ENCODE measurements around the gene TMEM256.

TMEM256 gene

DNA sequence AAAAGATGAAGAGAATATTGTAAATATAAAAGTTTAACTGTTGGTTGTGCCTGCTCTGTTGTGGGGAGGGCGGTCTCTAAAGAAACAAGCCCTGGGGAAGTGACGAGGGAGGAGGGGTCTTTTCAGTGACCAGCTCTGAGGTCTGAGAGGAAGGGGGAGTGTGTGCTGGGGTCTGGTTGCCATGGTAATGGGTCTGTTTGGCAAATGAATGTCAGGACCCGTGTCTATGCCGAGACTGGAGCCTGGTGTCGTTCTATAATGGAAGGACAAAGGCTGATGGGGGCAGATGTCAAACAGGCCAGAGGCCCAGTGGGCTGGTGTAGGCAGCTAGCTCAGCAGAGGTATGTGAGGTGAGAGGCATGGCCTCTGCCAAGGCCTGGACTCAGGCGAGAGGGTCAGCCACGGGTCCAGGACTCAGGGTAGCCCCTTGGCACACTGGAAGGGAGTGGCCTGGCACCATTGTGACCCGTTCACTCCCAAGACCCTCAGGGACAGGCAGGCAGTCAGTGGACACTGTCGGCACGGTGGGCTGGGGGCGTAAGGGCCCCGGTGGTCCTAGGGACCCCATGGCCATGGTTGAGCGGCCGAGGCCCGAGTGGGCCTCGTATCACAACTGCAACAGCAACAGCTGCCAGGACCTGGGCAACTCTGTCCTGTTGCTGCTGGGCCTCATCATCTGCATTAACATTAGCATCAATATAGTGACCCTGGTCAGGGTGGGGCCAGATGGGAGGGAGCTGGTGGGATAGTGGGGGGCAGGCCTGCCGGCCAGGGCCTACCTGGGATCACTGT, 16.1 kb upstream of the TMEM256 start, which contains the start of gene SPEM1:
SPEM1 (plus strand) TSS at position 506 of the 792 bp plus-strand sequence; CDS start at position 567, 61 bp downstream.
- Mint-ChIP-seq H3K9me3 (no peaks in the 10 kb centered on the region), H3K4me1 (ENCODE audit: low read depth) (no peaks in the 10 kb centered on the region), H3K4me3 (no peak within 1 kb of the TSS), H3K27ac (no peak within 1 kb of the TSS), H3K27me3 (no peaks in the 10 kb centered on the region), H3K36me3 (ENCODE audit: low read depth) (no peaks in the 10 kb centered on the region)

DNA sequence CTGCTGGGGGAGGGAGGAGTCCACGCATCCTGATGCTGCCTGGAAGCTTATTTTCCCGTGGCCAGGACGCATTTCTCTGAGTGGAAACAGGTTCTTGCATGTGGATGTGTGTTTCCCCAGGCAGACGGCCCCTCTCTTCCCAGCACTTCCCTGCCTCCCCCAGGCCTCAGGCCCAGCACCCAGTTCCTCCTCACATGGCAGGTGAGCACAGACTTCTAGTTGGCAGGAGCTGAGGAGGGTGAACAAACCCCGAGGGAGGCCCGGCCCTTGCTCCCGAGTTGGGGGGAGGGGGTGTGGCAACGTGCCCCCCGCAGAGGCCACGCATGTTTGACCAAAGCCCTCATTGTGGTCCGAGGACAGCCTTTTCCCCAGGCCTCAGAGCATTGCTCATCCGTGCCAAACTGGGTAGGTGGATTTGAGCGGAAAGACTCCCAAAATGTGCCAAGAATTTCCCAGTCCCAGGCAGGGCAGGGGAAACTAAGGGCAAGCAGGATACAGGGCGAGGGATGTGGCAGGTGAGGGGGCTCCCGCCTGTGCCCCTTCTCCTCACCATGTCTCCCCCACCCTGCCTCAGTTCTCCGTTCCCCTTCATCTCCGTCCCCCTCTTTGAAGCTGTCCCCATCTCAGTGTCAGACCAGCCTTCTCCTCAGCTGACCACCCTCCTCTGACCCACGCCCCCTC, 14.7 kb upstream of the TMEM256 start:
- Mint-ChIP-seq H3K36me3 (ENCODE audit: low read depth) (no peaks in the 10 kb centered on the region), H3K27ac (no peak overlapping the region), H3K9me3 (no peaks in the 10 kb centered on the region), H3K27me3 (no peaks in the 10 kb centered on the region), H3K4me3 (no peak overlapping the region), H3K4me1 (ENCODE audit: low read depth) (no peaks in the 10 kb centered on the region)

DNA sequence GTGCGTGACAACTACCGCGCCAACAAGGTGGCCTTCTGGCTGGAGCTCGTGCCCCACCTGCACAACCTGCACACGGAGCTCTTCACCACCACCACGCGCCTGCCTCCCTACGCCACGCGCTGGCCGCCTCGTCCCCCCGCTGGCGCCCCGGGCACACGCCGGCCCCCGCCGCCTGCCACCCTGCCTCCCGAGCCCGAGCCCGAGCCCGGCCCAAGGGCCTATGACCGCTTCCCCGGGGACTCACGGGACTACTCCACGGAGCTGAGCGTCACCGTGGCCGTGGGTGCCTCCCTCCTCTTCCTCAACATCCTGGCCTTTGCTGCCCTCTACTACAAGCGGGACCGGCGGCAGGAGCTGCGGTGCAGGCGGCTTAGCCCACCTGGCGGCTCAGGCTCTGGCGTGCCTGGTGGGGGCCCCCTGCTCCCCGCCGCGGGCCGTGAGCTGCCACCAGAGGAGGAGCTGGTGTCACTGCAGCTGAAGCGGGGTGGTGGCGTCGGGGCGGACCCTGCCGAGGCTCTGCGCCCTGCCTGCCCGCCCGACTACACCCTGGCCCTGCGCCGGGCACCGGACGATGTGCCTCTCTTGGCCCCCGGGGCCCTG, 13.3 kb upstream of the TMEM256 start:
- Mint-ChIP-seq H3K9me3 (no peaks in the 10 kb centered on the region), H3K4me3 (no peak overlapping the region), H3K4me1 (ENCODE audit: low read depth) (no peaks in the 10 kb centered on the region), H3K27me3 (no peaks in the 10 kb centered on the region), H3K36me3 (ENCODE audit: low read depth) (no peaks in the 10 kb centered on the region), H3K27ac (no peak overlapping the region)

DNA sequence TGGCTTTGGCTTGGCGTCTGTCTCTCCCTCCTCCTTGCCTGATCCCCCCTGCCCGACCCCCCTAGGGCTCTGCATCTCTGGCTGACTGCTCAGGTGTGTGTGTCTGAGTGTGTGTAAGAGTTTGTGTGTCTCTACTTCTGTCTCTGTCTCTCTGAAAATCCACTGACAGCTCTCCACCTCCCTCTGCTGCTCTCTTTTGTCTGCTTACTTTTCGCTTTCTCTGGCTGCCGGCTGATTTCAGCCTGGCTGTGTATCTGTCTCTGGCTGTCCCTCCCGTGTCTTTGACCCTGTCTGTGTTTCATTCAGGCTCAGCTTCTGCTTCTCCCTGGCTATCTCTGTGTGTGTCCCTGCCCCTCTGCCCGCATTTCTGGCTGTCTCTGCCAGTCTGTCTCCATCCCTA, 12.4 kb upstream of the TMEM256 start:
- Mint-ChIP-seq H3K4me1 (ENCODE audit: low read depth) (no peaks in the 10 kb centered on the region), H3K27ac (no peak overlapping the region), H3K9me3 (no peaks in the 10 kb centered on the region), H3K27me3 (no peaks in the 10 kb centered on the region), H3K36me3 (ENCODE audit: low read depth) (no peaks in the 10 kb centered on the region), H3K4me3 (no peak overlapping the region)

DNA sequence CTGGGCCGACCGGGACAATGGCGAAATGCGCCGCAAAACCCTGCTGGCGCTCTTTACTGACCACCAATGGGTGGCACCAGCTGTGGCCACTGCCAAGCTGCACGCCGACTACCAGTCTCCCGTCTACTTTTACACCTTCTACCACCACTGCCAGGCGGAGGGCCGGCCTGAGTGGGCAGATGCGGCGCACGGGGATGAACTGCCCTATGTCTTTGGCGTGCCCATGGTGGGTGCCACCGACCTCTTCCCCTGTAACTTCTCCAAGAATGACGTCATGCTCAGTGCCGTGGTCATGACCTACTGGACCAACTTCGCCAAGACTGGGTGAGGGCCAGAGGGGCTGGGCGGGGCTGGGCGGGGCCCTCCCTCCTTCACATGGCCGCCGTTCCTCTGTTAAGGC, 11.9 kb upstream of the TMEM256 start:
- Mint-ChIP-seq H3K36me3 (ENCODE audit: low read depth) (no peaks in the 10 kb centered on the region), H3K4me1 (ENCODE audit: low read depth) (no peaks in the 10 kb centered on the region), H3K27me3 (no peaks in the 10 kb centered on the region), H3K27ac (no peak overlapping the region), H3K9me3 (no peaks in the 10 kb centered on the region), H3K4me3 (no peak overlapping the region)

DNA sequence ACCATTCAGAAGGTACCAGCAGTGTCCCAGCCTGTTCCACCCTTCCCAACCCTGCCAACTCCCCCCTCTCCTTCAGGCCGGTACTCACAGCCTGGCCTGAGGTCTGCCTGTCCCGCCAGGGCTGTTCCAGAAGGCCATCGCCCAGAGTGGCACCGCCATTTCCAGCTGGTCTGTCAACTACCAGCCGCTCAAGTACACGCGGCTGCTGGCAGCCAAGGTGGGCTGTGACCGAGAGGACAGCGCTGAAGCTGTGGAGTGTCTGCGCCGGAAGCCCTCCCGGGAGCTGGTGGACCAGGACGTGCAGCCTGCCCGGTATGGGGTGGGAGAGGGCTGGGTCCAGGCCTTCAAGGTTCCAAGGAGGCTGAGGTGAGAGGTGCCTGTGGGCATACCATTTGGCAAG, 10.9 kb upstream of the TMEM256 start:
- H3K4me3 Mint-ChIP-seq = no peak overlapping the region
- no peaks in the 10 kb centered on the region for H3K27me3 Mint-ChIP-seq
- no peaks in the 10 kb centered on the region for H3K4me1 Mint-ChIP-seq (ENCODE audit: low read depth)
- no peaks in the 10 kb centered on the region for H3K36me3 Mint-ChIP-seq (ENCODE audit: low read depth)
- H3K9me3 Mint-ChIP-seq = no peaks in the 10 kb centered on the region
- no peak overlapping the region for H3K27ac Mint-ChIP-seq

DNA sequence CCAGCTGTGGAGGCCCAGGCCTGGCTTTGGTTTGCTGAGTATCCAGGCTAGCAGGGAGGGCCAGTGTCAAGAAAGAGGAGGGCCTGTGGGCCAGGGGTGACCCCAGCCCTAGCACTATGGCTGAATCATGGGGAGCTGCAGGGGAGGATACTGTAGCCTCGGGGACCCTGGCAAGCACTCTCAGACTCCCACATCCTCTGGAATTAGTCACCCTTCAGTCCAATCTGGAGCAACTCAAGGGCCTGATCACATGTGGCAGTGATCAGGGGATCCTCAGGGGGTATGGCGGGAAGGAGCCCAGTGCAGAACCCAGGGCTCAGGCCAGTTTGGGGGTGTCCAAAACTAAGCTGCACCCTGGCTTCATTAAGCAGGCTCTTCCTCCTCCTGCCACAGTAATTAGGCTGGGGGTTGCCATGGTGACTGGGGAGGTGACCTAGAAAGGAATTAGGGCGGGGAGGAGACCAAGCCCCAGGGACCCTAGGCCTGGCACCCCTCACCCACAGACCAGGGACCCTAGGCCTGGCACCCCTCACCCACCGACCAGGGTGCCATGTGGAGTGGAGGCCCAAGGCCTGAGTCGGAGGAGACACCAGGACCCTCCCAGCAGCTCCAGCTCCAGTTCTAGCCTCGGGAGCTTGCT, 9.6 kb upstream of the TMEM256 start:
- Mint-ChIP-seq H3K4me3 (no peak overlapping the region), H3K4me1 (ENCODE audit: low read depth) (no peaks in the 10 kb centered on the region)

DNA sequence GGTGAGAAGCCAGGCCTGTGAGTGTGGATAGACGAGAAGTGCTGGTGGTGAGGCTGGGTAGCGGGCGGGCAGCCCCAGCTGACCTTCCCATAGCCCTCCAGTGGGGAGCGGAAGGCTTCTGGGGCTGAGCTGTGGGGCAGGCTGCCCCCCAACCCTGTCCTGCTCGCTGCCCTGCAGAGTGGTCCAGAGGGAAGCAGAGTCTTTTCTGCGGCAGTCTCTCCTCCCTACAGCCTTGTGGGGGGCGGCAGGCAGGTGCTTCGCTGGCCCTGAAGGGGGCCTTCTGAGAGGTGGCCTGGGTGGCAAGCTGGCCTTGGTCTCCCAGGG, 7.5 kb upstream of the TMEM256 start:
- no peaks in the 10 kb centered on the region for H3K27me3 Mint-ChIP-seq
- H3K9me3 Mint-ChIP-seq = no peaks in the 10 kb centered on the region
- no peak overlapping the region for H3K27ac Mint-ChIP-seq
- H3K36me3 Mint-ChIP-seq (ENCODE audit: low read depth) = peaks cover 4% of the 10 kb centered on the region
- no peak overlapping the region for H3K4me3 Mint-ChIP-seq
- peaks cover 5% of the 10 kb centered on the region for H3K4me1 Mint-ChIP-seq (ENCODE audit: low read depth)

More for the DNA sequence above, 9.6 kb upstream of the TMEM256 start:
- H3K27ac Mint-ChIP-seq = no peak overlapping the region
- no peaks in the 10 kb centered on the region for H3K27me3 Mint-ChIP-seq
- no peaks in the 10 kb centered on the region for H3K9me3 Mint-ChIP-seq
- H3K36me3 Mint-ChIP-seq (ENCODE audit: low read depth) = peaks cover 4% of the 10 kb centered on the region

DNA sequence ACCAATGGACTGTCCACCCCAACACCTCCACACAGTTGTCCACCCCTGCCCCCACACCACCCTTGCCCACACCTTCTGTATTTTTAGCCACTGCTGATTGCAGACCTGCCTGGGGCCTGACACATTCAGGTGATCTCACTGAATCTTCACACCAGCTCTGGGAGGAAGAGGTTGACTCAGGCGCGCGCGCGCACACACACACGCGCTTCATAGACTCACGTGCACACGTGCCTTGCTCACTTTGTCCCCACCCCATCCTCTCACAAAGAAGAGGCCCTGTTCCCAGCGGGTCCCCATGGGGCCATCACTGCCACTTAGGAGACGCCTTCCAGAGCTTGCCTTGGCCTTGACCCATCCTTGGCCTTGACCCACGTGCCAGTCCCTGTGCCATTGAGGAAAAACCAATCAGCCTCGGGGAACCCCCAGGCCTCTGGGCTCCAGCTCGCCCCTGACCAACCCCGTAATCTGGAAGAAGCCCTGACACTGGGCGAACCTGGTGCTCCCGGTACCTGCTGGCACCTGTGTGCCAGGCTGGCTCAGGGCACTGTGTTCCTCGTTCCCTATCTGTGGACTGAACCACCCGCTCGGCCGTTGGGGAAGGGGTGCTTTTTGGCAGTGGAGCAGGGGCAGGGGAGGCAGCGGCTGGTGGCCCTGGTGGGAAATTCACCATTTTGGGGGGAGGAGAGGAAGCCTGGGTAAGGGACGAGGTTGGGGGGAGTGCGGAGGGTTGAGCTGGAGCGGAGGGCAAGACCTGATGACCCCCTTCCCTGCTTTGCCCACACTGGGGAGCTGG, 6.9 kb upstream of the TMEM256 start:
- Mint-ChIP-seq H3K4me3 (no peak overlapping the region), H3K9me3 (no peaks in the 10 kb centered on the region), H3K36me3 (ENCODE audit: low read depth) (peaks cover 4% of the 10 kb centered on the region), H3K27me3 (no peaks in the 10 kb centered on the region), H3K27ac (no peak overlapping the region), H3K4me1 (ENCODE audit: low read depth) (peaks cover 5% of the 10 kb centered on the region)

DNA sequence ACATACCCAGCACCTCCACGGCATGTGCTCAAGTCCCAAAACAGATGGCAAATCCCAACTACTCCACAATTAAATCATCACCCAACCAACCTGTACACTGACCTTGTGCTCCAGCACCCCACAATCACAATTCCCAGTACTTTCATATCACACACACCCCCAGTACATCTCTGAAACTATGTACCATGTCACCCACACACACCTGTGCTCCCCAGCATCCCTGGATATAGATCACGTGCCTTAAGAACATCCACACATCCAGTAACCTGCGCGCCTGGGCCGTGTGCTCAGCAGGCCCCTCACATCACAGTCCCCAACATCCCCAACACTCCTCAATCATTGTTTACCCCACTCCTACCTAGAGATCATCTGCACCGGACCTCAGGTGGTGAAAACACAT, 5.8 kb upstream of the TMEM256 start:
- H3K27me3 Mint-ChIP-seq = no peaks in the 10 kb centered on the region
- no peak overlapping the region for H3K4me3 Mint-ChIP-seq
- peaks cover 5% of the 10 kb centered on the region for H3K4me1 Mint-ChIP-seq (ENCODE audit: low read depth)
- H3K9me3 Mint-ChIP-seq = no peaks in the 10 kb centered on the region
- H3K27ac Mint-ChIP-seq = no peak overlapping the region
- peaks cover 4% of the 10 kb centered on the region for H3K36me3 Mint-ChIP-seq (ENCODE audit: low read depth)

DNA sequence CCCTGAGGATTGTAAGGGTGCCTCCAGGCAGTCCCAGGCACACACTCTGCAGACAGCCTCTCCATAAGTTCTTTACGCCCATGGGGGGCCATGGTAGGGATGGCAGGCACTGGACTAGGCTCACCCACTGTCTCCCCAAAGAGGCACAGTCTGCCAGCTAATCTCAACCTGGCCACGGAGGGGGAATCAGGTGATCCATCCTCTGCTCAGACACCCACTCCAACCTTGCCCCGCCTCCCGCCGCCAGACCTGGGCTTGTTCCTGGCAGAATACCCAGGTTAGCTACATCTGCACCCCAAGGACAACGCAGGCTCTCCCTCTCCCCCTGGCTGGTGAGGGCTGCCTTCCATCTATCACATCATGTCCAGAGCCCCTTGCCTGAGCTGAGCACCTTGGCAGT, 5.0 kb upstream of the TMEM256 start:
- Mint-ChIP-seq H3K27me3 (no peaks in the 10 kb centered on the region), H3K4me1 (ENCODE audit: low read depth) (peaks cover 5% of the 10 kb centered on the region), H3K36me3 (ENCODE audit: low read depth) (peaks cover 4% of the 10 kb centered on the region), H3K27ac (peak overlapping the region; percentile 61), H3K4me3 (no peak overlapping the region), H3K9me3 (no peaks in the 10 kb centered on the region)

DNA sequence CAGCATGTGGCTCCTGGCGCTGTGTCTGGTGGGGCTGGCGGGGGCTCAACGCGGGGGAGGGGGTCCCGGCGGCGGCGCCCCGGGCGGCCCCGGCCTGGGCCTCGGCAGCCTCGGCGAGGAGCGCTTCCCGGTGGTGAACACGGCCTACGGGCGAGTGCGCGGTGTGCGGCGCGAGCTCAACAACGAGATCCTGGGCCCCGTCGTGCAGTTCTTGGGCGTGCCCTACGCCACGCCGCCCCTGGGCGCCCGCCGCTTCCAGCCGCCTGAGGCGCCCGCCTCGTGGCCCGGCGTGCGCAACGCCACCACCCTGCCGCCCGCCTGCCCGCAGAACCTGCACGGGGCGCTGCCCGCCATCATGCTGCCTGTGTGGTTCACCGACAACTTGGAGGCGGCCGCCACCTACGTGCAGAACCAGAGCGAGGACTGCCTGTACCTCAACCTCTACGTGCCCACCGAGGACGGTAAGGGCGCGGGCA, 4.4 kb upstream of the TMEM256 start:
- no peaks in the 10 kb centered on the region for H3K9me3 Mint-ChIP-seq
- H3K4me1 Mint-ChIP-seq (ENCODE audit: low read depth) = peaks cover 6% of the 10 kb centered on the region
- H3K27me3 Mint-ChIP-seq = no peaks in the 10 kb centered on the region
- peak overlapping the region; percentile 40 for H3K27ac Mint-ChIP-seq
- peaks cover 4% of the 10 kb centered on the region for H3K36me3 Mint-ChIP-seq (ENCODE audit: low read depth)
- H3K4me3 Mint-ChIP-seq = no peak overlapping the region

DNA sequence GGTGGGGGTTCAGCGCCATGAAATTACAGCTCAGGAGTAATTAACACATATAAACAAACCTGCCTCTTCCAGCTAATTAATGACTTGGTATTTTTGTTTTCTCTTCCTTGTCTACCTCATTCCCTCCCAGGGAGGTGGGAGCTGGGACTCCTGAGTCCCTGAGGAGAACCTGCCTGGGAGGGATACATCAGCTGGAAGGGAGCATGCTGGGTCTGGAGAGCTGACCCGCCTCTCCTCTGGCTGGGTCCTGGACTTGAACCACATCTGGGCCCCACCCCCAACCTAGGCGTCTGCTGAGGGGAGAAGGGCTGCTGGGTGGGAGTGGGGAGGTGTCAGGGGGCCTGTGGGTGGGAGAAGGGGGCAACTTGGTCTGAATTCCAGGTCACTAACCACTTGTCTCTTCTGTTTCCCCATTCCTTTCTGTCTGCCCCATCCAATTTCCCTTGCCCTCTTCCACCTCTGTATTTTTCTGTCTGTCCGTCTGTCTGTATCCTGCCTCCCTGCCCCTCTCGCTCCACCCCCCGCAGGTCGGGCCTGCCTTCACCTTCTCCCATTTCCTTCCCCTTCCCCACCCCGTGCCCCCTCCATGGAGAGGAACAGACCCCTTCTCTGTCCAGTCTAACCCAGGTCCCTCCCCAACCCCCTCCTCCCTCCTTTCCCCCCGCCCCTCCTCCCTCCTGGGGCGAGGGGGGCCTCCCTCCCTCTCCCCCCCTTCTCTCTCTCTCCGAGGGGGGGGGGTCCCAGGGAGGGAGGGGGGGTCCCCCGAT, 3.8 kb upstream of the TMEM256 start, which contains the start of gene NLGN2:
NLGN2 (plus strand) TSS at position 361 of the 767 bp plus-strand sequence. CDS start 411 bp downstream, outside the sequence.
- peaks cover 12% of the 10 kb centered on the region for H3K4me1 Mint-ChIP-seq (ENCODE audit: low read depth)
- no peaks in the 10 kb centered on the region for H3K9me3 Mint-ChIP-seq
- peaks cover 4% of the 10 kb centered on the region for H3K36me3 Mint-ChIP-seq (ENCODE audit: low read depth)
- H3K27me3 Mint-ChIP-seq = no peaks in the 10 kb centered on the region
- H3K4me3 Mint-ChIP-seq = peak within 1 kb of the TSS; percentile 45
- peak within 1 kb of the TSS; percentile 55 for H3K27ac Mint-ChIP-seq

DNA sequence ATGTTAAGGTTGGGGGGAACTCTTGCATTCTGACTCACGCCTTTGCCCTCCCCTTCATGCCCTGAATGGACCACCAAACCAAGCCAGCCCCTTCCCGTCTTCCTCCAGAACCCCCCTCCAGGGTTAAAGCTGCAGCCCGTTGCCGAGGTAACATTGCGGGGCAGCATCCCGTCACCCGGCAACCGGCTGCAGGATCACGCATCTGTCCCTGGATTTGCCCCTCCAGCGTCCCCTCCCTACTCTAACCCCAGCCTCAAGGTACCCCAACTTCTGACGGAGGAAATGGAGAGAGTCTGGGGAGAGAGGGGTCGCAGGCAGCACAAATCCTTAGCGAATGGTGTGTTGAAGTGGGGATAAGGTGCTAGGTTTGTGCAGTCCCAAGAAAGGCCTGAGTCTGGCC, 3.2 kb upstream of the TMEM256 start:
- H3K36me3 Mint-ChIP-seq (ENCODE audit: low read depth) = peaks cover 4% of the 10 kb centered on the region
- H3K27me3 Mint-ChIP-seq = no peaks in the 10 kb centered on the region
- H3K27ac Mint-ChIP-seq = no peak overlapping the region
- H3K9me3 Mint-ChIP-seq = no peaks in the 10 kb centered on the region
- no peak overlapping the region for H3K4me3 Mint-ChIP-seq
- peaks cover 12% of the 10 kb centered on the region for H3K4me1 Mint-ChIP-seq (ENCODE audit: low read depth)
